Fibroblast of skin of left biceps (primary cell): Measurements from ENCODE around the gene ATP2A2.
"Not testable (repeated sequence)": the region's sequence is repeated elsewhere in the genome, so short reads cannot be mapped to it uniquely, and the experiment has no call there.

ENCODE experiments used
- DNase-seq, 2 experiments: peaks; one replicate each; pipeline ENCODE4 v3.0.0-alpha.2; 2013; ENCODE audit warnings: low read depth in 2 of 2

The ATP2A2 gene

GRCh38 chr12:110289711-110290078 is 8.6 kb downstream of the ATP2A2 start:
- DNase-seq = no peak

- no peak for DNase-seq
These were observed 20.2 kb downstream of the ATP2A2 start for GRCh38 chr12:110301065-110301806.

GRCh38 chr12:110304061-110304551 is 23.1 kb downstream of the ATP2A2 start:
- DNase-seq = peak in 1 of 2 experiments; percentile 34

- no peak for DNase-seq
These were observed 26.3 kb downstream of the ATP2A2 start for GRCh38 chr12:110307372-110307771.

- DNase-seq = no peak
These were observed 29.7 kb downstream of the ATP2A2 start for GRCh38 chr12:110310763-110311162.

GRCh38 chr12:110311903-110312302 is 30.9 kb downstream of the ATP2A2 start:
- DNase-seq = no peak

GRCh38 chr12:110312581-110313360 is 31.7 kb downstream of the ATP2A2 start:
- no peak for DNase-seq

- DNase-seq = peak; percentile 55 to 66
These were observed 33.3 kb downstream of the ATP2A2 start for GRCh38 chr12:110314308-110314707.

- DNase-seq = peak; percentile 84
These were observed 35.8 kb downstream of the ATP2A2 start for GRCh38 chr12:110316861-110317260.

- no peak for DNase-seq
These were observed 36.9 kb downstream of the ATP2A2 start for GRCh38 chr12:110317911-110318310.

GRCh38 chr12:110320550-110320949 is 39.5 kb downstream of the ATP2A2 start:
- no peak for DNase-seq

- DNase-seq = no peak
These were observed 48.7 kb downstream of the ATP2A2 start for GRCh38 chr12:110329710-110330109.

- DNase-seq = no peak
These were observed 49.1 kb downstream of the ATP2A2 start for GRCh38 chr12:110330124-110330523.

- peak in 1 of 2 experiments; percentile 9 for DNase-seq
These were observed 49.5 kb downstream of the ATP2A2 start for GRCh38 chr12:110330544-110330943.

GRCh38 chr12:110333201-110333600 is 52.2 kb downstream of the ATP2A2 start:
- DNase-seq = no peak

GRCh38 chr12:110335481-110336045 is 54.5 kb downstream of the ATP2A2 start:
- no peak for DNase-seq

GRCh38 chr12:110337912-110338710 is 57.1 kb downstream of the ATP2A2 start:
- no peak for DNase-seq

- DNase-seq = no peak
These were observed 57.7 kb downstream of the ATP2A2 start for GRCh38 chr12:110338754-110339153.

GRCh38 chr12:110339184-110339952 is 58.3 kb downstream of the ATP2A2 start:
- DNase-seq = no peak

- DNase-seq = not testable (repeated sequence)
These were observed 59.2 kb downstream of the ATP2A2 start for GRCh38 chr12:110340261-110340660.

- no peak for DNase-seq
These were observed 59.7 kb downstream of the ATP2A2 start for GRCh38 chr12:110340706-110341105.
